ENCODE results near the gene PAFAH2.
"Not testable (repeated sequence)": the region's sequence is repeated elsewhere in the genome, so short reads cannot be mapped to it uniquely, and the experiment has no call there.

Gene PAFAH2

DNA sequence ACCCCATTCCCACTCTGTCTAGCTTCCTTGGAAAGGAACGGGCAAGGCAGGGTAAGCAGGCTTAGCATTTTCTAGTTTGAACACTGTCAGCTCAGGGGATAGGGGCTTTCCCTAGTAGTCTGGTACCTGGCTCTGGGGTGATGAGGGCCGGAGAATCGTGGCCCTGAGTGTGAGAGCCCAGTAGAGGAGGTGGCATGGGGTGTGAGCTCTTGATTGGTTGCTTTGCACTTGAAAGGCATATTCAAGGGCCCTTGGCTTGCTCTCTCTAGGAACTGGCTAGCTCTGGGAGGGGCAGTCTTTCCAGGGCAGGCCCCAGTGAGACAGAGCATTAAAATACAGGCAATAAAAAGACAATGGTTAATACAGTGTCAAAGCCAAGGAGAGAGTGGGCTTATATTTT is 13.0 kb upstream of the PAFAH2 start:
- no peak for DNase-seq (ENCODE audit: low spot score)

DNA sequence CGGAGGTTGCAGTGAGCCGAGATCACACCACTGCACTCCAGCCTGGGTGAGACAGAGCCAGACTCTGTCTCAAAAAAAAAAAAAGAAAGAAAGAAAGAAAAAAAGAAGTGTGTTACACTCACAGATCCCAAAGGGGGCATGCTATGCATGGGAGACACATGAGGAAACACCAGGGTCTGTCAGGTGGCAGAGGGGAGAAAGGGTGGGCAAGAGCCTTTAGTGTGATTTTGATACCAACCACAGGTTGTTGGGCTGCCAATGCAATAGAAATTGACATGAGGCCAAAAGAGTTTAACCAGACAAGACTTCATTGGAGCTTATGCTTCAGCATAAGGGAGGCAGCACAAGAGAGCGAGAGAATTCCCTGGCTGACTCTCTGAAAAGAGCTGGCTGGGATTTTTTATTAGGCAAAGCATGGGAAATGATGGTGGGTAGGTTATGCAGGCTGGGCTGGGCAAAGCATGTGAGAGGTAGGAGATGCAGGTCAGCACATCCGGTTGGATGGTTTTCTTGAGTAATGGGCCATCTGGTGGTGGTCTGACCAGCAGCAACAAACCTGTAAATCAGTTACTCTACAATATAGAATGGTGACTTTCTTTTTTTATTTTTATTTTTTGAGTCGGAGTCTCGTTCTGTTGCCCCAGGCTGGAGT is 12.1 kb upstream of the PAFAH2 start:
- no peak for DNase-seq (ENCODE audit: low spot score)

DNA sequence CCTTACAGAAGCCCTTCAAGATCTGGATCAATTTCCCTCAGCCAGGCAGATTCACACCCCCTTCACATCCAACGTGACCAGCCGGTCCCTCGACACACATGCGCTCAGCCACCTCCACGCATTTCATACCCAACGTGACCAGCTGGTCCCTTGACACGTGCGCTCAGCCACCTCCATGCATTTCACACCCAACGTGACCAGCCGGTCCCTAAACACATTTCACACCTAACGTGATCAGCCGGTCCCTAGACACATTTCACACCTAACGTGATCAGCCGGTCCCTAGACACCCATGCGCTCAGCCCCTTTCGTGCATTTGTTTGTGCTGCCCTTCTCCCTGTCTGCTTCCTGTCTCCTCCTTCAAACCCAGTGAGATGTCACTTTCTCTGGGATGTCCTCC is 8.8 kb upstream of the PAFAH2 start:
- no peak for DNase-seq (ENCODE audit: low spot score)

DNA sequence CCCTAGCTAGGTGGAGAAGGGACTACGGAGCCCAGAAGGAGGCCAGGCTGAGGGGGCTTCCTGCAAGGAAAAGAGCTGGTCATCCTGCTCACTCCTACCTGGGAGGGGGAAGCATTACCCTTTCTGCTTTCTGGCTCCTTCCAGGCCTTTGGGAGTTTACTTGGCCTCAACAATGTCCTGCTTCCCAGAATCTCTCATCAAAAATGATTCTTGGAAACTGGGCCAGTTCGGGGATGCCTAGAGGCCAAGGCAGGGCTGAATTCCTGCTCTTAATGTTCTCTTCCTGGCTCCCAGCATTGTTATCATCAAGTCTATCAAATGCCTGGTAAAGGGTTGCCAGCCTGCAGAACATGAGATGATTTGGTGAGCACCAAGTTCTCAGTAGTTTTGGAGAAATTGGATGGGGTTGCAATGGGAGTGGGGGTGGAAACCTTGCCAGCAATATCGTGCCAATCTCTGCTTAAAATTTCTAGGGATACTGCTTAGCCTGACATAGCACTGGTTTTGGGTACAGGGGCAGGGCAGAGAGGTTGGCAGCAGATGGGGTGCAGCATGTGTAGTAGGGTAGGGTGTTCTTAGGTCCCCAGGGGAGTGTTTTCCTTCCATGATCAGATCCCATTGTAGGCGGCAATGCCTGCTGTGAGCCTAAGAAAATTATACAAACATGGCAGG is 7.7 kb upstream of the PAFAH2 start:
- no peak for DNase-seq (ENCODE audit: low spot score)

DNA sequence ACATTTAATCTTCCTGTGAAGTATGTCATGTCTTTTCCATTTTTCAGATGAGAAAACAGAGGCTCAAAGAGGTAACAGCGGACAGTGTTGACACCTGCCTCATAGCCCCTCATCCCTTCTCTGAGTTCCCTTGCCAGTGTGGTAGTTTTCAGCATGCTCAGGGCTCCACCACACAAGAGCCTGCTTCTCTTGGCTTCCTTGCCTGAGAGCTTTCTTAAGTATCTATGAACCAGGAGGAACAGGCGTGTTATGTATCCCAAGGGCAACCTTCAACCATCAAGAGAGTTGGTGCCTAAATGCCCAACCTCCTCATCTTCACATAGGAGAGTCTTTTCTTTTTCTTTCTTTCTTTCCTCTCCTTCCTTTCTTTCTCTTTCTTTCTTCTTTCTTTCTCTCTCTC is 5.9 kb upstream of the PAFAH2 start:
- DNase-seq (ENCODE audit: low spot score) = no peak

DNA sequence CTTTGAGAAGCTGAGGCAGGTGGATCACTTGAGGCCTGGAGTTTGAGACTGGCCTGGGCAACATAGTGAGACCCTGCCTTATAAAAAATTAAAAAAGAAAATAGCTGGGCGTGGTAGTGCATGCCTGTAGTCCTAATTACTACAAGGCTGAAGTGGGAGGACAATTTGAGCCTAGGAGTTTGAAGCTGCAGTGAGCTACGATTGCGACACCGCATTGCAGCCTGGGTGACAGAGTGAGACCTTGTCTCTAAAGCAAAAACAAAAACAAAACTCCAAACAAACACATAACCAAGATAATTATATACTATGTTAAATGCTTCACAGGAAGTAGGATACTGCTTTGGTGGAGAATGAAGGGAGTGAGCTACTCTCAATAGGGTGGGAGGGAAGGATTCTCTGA is 5.4 kb upstream of the PAFAH2 start:
- no peak for DNase-seq (ENCODE audit: low spot score)

DNA sequence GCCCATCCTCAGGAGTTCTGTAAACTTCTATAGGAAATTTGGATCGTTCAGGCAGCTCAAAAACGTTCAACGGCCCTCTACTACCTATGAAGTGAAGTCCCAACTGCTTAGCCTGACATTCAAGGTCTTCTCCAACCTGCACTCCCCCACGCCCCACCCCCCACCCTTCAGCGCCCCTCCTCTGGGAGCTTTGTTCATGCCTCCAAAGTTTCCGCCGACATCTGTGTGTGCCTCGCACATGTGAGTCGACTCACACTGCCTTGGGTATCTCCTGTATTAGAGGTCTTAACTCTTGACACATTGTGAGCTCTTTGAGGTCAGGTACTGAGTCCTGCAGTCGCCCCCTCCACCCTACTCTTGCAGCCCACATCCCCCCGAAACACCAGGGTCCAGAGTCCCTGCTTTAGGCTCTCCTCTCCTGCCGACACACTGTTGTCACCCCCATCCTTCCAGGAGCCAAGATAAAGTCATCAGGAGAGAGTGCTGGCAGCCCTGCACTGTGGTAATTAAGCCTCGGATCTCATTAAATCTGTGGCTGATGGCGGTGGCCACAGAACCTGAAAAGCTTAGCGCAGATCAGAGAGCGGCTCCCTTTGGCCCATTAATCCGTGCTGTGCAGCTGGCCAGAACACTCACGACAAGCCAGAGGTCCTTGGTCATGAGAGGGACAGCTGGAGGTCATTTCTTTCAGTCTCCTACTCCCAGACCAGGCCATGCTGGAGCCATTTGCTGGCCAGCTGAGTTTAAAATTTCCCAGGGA is 1.4 kb upstream of the PAFAH2 start:
- DNase-seq (ENCODE audit: low spot score) = peak; percentile 51

DNA sequence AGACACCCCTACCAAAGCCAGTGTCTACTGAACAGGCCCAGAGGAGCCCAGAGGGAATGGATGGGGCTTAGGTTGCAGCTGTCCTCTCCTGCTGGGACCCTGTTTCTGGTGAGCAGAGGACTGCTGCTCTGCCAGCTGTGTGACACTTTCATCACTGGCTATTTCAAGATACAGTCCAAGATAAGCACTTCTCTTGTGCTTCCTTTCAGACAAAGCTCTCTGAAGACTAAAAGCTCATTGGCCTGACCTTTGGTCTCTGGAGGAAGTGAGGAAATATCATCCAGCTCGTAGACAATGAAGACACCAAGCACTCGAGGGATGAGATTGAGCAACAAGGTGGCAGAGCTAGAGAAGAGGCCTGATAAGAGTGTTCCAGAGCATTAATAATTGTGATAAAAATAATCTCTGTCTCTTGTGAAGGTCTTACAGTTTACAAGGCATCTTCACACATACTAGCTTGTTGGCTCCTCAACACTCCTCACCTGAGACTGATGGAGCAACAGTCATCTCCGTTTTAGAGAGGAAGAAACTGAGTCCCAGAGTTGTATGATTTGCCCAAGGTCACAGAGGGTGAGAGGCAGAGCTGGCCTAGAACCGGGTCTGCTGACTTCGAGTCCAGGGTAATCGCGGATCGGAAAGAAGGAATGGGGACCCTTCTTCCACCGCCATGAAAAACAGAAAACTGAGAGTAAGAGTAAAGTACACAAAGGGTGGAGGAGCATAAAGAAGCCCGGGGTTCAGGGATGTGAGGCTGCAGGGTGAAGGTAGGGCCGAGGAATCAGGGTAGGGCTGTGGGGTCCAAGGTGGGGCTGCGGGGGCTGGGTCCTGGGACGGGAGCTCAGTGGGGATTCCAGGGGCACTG is 666 bp downstream of the PAFAH2 start:
- peak; percentile 50 for DNase-seq (ENCODE audit: low spot score)

DNA sequence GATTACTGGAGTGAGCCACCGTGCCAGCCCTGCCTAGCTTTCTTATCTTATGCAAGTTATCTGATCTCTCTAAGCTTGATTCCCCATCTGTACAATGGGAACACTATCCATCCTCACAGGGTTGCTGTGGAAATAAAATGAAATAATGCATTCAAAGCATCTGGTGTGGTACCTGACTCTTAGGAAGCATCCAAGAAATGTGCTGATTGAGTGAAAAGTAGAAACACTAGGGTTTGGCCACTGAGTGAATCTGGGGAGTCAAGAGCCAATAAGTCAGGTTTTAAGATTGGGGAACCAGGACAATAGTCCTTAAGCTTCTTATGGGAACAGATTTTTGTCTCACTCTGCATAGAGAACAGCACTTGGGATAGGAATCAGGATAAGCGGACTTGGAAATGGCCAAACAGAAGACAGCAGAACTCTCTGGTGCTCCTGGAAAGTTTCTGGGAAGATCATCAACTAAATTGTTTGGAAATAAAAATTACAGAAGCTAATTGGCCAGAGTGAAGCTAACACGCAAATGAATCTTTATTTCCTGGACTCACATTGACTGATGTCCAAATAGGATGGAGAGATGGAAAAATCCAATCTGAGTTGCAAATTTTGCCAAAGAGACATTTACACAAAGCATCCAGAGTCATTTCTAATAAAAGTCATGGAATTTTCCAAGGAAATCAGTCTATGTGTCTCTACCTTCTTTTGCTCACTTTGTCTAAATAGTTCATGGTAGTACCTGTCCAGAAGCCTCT is 3.3 kb downstream of the PAFAH2 start:
- no peak for DNase-seq (ENCODE audit: low spot score)

DNA sequence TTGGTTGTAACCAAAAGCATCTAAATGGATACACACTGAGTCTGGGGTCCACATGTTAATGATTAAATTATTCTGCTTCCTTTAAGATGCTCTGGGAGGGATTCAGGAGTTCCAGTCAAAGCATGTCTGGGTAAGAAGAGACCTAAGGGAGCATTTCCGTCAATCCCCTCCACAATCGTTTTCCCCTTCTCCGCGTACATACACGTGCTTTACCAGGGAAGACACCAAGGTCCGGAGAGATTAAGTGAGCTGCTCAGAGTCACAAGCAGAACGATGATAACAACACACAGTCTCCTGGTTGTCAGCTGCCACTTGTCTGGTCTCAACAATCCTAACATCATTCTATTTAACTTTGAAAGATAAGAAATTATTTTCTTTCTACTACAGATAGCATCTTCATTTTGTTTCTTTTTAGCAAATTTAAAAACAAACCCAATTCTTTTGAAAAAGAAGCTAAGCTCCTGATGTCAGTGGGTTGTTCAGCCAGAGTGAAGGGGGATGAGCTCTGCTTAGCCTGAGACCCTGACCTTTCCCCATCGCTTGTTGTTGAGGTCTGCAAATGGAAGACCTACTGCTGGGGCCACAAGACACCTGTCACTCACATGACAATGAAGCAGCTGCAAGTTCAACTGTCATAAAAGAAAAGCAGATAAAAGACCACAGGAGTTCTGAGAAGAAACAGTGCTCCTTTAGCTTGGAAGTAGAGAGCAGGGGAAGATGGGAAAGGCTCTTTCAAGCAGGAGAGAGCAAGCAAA is 4.5 kb downstream of the PAFAH2 start:
- no peak for DNase-seq (ENCODE audit: low spot score)

DNA sequence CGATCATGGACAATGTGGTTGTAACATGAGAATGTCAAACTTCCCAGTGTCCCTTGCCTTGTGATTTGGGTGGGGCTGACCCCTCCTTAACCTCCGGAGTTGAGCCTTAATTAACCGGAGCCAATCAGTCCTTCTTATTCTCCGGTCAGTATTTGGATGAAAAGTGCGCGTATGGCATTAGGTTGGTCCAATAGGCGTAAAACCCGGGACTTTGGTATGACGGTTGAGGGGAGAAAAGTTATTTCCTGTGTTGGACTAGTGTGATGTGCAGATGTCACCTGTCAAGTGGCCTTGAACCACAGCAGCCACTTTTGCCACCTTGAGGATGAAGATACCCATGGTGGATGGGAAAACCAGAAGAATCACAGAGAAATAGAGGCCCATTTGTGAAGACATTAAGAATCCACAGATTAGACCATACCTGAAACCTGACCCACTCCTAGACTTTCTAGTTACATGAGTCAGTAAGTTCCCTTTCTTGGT is 5.1 kb downstream of the PAFAH2 start:
- DNase-seq (ENCODE audit: low spot score) = no peak

DNA sequence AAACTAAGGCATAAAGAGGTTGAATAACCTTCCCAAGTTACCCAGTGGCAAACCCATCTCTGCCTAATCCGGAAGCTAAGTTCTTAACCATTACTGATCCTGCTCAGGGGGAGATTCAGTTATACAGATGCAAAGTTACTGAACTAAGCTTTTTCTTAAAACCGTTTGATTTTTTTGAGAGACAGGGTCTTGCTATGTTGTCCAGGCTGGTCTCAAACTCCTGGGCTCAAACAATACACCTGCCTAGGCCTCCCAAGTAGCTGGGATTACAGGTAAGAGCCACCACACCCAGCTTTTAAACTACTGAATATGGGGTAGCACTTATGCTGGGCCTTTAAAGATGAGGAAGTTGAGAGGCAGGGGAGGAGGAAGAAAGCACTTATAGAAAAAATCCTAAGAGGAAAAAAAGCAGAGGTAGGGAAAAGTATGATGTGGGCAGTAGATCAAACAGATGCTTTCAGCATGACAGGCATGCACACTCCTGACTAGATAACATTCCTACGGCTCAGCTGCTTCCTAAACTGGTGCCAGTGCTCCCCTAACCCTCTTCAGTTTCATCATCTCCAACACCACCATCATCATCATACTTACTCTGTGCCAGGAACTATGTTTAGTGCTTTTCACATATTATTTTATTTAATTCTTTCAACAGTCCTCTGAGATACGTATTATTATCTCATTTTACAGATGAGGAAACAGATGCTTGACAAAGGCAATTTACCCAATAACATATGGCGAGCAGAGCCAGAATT is 5.8 kb downstream of the PAFAH2 start:
- DNase-seq (ENCODE audit: low spot score) = no peak

DNA sequence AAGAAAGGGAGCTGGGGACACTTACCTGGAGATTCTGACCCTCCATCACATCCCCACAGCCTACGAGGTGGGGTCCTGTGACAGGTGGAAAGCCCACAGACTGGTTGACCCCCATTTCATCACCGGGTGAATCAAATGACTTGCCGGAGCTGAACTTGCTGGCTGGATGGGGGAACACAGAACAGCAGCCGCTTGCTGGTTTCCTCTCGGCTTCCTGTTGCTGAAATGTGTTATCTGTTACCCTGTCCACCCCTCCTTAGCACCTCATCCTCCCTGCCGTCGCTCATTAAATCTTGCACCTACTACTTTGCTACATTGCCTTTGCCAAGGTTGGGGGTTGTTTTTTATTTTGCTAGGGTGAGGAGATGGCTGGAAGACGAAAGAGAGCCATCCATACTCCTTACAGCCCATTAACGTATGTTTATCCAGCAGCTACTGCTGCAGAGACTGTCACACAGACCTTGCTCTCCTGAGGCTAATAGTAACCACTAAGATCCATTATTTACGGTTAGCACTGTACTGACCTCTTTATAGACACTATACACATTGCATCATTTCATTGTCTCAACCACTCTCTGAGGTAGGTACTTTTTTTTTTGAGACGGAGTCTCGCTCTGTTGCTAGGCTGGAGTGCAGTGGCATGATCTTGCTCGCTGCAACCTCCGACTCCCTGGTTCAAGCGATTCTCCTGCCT is 7.0 kb downstream of the PAFAH2 start:
- DNase-seq (ENCODE audit: low spot score) = no peak

DNA sequence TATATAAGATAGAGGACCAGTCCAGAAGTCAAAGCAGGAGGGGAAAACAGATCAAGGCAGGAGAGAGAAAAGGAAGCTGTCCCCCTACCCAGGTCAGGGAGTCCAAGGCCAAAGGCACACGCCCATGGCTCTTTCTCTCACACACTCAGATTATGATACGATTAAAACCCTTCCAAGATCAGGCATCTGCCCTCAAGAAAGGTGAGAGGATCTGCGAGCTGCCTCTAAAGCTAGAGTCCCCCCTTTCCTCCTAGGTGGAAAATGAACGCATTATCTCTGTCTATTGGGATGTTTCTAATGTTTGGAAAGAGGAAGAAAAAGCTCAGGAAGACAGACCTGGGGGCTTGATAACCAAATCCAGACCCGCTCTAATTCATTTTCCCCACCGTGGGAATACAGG is 7.6 kb downstream of the PAFAH2 start:
- no peak for DNase-seq (ENCODE audit: low spot score)

DNA sequence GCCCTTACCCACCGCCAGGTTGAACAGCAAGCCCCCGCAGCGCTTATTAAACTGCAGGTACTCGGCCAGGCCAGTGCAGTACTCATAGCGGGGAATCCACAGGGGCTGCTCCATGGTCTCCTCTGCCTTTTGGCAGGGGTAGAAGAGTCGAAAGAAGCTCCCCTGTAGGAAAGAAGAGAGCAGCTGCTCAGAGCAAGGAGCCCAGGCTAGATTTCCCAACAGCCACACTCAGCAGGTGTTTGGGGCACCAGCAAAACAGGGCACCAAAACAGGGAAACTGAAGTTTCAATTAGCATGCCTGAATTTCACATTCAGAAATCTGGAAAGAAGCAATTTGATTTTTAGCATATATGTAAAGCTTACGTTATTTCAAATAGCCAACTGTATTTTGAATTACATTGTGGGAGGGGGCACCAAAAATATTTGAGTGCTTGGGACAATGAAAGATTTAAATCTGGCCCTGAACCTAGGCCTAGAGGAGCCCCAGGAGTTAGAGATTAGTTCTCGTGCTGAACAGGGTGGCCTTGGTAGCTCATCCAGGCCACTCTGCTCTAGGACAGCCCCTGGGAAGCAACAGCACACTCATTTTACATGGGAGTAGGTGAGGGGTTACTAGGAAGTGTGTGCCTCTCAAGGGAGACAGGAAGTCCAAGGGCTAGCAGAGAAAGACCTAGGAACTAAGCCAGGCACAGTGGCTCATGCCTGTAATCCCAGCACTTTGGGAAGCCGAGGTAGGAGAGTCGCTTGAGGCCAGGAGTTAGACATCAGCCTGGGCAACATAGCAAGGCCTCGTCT is 8.2 kb downstream of the PAFAH2 start:
- DNase-seq (ENCODE audit: low spot score) = no peak

DNA sequence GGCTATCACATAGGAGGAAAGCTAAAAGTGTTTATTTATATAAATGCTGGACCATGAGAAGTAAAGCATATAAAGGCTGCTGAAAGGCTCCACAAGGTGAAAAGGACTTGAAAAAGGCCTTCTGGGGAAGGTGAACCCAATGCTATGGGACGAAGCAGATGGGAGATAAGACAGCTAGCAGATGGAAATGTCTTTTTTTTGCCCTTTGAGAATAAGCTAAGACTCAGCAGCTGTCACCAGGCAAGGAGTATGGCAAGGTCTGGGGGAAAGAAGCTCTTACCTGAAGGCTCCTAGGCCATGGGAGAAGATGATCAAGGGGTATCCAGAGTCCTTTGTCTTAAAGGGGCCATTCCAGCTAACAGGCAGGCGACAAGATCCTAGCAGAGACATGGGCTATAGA is 9.9 kb downstream of the PAFAH2 start:
- peak; percentile 49 for DNase-seq (ENCODE audit: low spot score)

DNA sequence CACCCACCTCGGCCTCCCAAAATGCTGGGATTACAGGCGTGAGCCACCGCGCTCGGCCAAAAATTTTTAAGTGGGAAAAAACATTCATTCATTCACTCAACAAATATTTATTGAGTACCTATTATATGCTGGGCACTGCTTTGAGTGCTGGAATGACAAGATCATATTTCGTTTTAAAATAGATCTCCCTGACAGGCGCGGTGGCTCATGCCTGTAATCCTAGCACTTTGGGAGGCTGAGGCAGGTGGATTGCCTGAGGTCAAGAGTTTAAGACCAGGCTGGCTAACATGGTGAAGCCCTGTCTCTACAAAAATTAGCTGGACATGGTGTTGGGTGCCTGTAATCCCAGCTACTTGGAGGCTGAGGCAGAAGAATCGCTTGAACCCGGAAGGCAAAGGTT is 11.1 kb downstream of the PAFAH2 start:
- DNase-seq (ENCODE audit: low spot score) = not testable (repeated sequence)

DNA sequence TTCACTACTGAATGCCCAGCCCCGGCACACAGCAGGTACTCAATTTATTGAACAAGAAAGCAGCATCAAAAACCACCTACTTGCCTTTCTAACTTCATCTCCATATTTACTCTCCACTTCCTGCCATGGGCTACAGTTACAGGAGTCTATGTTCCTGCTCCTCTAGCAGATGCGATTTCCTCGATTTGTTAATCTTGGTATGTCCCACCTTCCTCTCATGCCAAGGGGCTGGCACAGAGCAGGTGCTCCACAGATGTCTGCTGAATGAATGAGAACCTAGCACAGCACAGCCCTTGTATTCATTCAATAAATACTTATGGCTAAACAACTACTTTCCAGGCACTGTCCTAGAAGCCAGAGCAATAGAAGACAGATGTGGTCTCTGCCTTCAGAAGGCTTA is 12.2 kb downstream of the PAFAH2 start:
- DNase-seq (ENCODE audit: low spot score) = no peak

DNA sequence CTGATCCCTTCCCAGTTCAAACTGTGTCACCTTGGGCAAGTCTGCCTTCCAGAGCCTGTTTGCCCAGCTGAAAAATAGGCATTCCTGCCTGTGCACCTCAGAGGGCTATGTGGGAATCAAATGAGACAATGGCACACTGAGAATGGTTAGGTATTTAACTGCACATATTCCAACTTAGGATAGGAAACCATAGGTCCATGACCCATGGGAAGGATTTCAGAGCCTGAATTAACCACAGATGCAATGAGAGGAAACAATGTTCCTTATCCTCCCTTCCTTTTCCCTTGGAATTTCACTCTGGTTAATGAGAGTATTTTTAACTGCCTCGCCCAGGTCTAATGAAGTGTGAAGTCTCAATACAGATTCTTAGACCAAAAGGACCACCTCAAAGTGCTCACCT is 12.7 kb downstream of the PAFAH2 start:
- no peak for DNase-seq (ENCODE audit: low spot score)
